ENCODE data around the gene CAMK1D.
"Not testable (repeated sequence)": the region's sequence is repeated elsewhere in the genome, so short reads cannot be mapped to it uniquely, and the experiment has no call there.

CAMK1D gene

DNA sequence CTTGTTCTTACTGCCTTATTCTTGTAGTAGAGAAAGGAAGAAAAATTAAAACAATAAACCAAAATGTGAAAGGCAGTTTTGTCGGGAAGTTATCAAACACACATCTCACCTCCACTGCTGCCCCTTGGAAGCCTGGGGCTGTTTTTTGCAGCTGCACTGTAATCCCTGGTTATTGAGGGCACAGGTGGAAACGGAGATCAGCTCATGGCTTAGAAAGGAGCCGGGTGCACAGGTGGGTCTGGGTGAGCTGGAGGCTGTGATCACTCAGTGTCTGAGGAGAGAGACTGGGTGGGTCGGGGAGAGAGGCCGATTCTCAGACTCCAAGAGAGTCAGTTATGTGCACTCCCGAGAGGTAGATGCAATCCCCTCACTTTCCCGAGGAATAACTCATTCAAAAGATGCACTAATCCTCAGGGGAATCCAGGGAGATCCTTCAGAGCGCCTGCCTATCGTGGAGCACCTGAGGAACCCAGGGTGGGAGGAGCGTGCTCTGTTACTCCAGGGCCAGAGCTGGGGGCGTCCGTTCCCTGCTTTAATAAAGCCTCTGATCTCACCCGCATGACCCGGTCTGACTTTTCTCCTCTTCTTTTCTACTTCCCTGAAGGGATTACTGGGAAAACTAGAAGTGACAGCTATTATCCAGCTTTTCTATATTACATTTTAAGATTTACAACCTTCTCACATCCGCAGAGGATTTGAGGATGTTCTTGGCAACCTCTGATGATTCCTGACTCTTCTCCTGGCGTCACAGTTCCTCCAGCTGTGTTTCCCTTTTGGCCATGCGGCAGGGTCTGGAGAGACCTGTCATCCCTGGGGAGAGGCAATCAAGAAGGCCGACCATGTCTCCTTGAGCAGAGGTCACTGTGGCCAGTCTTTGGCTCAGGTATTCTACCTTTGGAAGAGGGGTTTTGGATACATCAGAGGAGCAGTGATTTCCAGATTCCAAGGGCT, 82.1 kb downstream of the CAMK1D start:
- DNase-seq: no peak

DNA sequence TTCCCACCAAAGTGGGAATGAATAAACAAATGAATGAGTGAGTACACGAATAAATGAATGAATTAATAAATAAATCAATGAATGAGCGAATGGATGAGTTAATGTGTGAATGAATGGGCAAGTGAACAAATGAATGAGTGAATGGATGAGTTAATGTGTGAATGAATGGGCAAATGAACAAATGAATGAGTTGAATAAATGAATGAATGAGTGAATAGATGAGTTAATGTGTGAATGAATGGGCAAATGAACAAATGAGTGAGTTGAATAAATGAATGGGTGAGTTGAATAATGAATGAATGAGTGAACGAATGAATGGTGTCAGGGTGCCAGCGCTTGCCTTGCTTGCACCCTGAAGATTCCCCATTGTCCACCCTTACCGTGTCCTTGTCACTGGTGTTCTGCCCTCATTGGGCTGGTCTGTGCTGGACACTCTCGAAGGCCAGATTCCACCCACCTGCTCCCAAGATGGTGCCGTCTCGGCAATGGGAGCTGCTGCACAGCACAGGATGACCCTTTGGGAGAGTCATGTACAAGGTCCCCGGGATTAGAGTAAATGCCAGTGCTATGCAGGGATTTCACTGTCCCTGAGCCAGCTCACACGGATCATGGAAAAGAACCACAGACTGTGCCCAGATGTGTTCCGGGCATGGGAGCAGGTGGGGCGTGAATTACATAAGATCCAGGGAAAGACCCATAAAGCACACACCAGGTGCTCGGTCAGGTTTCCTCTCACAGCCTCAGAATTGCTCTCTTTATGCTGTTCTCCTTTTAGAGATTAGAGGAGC, 83.2 kb downstream of the CAMK1D start:
- DNase-seq: no peak

DNA sequence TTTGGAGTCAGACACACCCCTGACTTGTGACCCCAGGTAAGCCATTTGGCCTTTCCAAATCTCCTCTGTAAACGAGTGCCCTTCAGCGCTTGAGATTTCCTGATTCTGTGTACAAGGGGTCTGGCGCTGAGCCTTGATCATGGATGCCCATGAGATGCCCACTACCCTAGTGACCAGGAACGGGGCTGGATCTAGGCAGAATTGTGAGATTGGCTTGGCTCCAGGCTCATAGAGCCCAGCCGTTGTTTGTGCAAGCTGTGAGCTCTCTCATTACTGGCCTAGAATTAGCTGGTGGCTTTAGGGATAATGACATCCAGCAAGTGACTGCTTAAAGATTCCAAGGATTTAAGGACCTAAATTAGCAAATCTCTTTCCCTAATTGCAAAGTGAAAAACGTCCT, 84.9 kb downstream of the CAMK1D start:
- no peak for DNase-seq

GRCh38 chr10:12434677-12435076, 85.3 kb downstream of the CAMK1D start:
- DNase-seq: not testable (repeated sequence)

GRCh38 chr10:12435348-12435747, 86.0 kb downstream of the CAMK1D start:
- no peak for DNase-seq

DNA sequence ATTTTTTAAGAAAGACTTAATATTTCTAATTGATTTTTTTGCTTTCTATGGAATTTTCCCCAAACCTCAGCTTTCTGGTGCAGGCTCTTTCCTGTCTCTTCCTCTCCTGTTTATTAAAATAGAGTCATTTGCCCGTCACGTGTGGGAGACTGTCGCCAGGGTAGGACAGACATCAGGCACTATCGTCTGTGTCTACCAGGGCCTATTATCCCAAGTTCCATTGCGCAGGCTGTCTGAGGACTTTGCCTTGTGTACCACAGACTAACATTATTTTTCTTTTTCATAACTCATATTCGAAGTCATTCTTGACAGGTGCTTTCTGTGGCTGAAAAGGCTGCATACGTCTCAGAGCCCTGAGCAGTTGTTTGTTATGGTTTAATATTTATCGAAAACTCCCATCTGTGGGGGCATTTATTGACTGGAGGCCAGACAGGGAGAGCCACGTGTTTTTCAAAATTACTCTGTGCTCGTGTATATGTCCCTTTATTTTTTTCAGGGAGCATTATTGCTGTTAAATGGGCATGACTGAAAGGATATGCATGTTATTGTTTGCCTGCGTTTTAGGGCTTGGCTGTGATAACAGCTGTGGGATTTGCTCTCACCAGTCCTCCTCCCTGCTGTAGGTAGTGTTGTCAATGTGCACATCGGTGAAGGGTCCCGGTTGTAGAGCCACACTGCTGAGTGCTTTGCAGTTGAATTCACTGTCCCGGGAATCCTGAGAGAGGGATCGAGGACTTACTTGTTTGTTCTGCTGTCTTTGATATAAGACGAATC, 89.8 kb downstream of the CAMK1D start:
- DNase-seq: no peak

DNA sequence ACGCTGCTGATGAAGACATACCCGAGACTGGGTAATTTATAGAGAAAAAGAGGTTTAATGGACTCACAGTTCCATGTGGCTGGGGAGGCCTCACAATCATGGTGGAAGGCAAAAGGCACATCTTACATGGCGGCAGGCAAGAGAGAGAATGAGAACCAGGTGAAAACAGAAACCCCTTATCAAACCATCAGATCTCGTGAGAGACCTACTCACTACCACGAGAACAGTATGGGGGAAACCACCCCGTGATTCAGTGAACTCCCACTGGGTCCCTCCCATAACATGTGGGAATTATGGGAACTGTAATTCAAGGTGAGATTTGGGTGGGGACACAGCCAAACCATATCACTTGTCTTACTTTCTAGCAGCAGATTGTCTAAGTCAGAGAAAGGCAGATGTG, 90.4 kb downstream of the CAMK1D start:
- not testable (repeated sequence) for DNase-seq

- DNase-seq: no peak
These were observed 93.7 kb downstream of the CAMK1D start for GRCh38 chr10:12443026-12443425.

DNA sequence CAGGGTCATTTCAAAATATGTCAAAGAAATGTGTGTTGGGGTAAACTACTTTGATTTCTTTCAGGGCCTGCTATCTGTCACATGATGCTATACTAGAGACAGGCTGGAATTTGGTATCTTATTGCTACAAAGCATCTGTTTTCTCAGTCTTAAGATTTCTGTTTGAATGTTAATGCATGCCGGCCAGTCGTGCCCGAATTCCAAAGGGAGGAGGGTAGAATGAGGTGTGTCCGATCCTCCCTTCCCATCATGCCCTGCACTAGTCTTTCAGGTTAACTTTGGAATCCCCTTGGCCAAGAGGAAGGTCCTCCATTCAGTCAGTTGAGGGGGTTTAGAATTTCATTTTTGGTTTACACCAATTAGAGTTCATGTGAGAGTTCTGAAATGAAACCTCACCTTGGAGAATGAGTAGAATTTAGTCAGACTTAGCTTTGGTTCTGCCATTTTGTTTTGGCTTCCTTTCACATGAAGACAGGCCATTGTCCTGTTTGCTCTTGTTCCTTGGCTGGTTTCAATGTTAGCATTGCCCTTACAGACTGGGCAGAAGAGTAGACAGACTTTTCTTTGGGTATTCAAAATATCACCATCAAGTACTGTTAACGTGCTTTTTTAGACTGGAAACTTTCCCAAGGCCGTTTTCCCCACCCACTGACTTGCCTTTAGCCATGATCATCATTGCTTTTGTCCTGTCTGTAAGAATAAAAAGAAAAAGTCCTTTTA, 95.8 kb downstream of the CAMK1D start:
- DNase-seq: no peak

- DNase-seq: no peak
These were observed 96.5 kb downstream of the CAMK1D start for GRCh38 chr10:12445701-12446334.

DNA sequence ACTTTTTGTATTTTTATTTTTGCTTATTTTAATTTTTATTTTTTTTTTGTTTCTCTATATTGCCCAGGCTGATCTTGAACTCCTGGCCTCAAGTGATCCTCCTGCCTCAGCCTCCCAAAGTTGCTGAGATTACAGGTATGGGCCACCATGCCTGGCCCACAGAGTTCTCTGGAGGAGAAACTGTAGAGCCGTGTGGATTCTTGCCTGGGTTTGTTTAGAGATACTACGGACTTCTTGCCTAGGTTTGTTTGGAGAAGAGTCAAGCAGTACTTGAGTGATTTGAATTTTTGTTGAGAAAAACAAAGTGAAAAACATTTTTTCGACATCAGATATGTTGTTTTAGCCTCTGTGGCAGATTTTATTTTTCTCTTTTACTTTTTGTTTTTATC, 99.0 kb downstream of the CAMK1D start:
- no peak for DNase-seq

- DNase-seq: peak; percentile 49 to 56
These were observed 99.5 kb downstream of the CAMK1D start for GRCh38 chr10:12448729-12449391.

GRCh38 chr10:12455318-12455717, 106.0 kb downstream of the CAMK1D start:
- DNase-seq: no peak

- no peak for DNase-seq
These were observed 106.4 kb downstream of the CAMK1D start for GRCh38 chr10:12455766-12456165.

DNA sequence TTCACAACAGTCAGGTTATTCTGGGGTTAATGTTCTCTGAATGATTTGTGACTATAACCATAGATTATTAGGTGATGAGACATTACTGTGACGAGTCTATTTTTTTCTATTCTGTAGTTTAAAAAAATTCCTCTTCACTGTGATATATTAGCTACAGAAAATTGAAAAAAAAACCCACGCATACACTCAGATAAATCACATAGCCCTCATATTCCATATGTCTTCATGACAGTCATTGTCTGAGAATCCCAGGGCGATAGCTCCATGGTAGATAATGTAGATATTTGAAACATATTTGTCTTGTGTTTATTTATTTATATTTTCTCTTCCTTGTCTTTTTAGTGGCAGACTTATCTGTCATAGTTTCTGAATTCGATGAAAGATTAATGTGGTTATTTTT, 110.0 kb downstream of the CAMK1D start:
- no peak for DNase-seq

GRCh38 chr10:12459762-12460161, 110.4 kb downstream of the CAMK1D start:
- no peak for DNase-seq

DNA sequence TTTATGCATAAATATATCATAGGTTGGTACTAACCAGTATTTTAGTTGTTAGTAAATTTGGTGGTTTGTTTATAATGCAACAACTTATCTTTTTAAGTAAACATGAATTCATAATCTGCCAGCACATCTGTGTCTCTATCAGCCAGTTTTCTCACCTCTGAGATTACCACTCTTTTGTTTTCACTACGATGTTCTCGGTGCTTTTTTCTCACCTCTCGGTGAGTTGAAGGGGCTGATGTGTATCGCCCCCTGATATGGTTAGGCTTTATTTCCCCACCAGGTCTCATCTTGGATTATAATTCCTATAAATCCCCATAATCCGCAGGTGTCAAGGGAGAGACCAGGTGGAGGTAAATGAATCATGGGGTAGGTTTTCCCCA, 114.1 kb downstream of the CAMK1D start:
- DNase-seq: no peak

DNA sequence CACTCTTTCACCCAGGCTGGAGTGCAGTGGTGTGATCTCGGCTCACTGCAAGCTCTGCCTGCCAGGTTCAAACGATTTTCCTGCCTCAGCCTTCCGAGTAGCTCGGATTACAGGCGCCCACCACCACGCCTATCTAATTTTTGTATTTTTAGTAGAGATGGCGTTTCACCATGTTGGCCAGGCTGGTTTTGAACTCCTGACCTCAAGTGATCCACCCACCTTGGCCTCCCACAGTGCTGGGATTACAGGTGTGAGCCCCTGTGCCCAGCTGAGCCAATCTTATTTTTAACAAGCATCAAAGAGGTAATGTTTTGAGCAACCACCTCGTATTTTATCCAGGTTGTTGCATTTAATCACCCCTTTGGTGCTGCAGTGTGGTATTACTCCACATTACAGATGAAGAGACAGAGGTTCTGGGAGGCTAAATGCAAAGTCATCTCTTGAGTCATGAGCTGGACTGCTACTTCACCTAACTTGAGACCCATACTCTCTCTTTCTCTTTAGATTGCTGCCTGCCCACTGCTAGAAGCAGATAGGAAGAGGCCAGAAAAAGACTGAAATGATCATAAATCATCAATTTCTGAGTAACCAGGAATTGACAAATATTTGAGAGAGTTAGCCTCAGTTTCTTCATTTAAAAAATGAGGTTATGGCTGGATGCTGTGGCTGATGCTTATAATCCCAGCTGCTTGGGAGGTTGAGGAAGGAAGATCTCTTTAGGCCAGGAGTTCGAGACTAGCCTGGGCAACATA, 116.2 kb downstream of the CAMK1D start:
- no peak for DNase-seq

GRCh38 chr10:12466704-12467305, 117.5 kb downstream of the CAMK1D start:
- DNase-seq: no peak

- DNase-seq: no peak
These were observed 120.0 kb downstream of the CAMK1D start for GRCh38 chr10:12469345-12469744.
